ENCODE data around the gene USP9Y. TPM values are rescaled to one million over a fixed set of nuclear protein-coding genes. Genes with fewer than 3 reads are reported as not detected.

USP9Y gene
- total and polyA plus RNA-seq, 2 donors (not counting 3 experiments of a cell fraction or from before 2014, with no cell fraction given), result 13.6 to 17.4 TPM

DNA sequence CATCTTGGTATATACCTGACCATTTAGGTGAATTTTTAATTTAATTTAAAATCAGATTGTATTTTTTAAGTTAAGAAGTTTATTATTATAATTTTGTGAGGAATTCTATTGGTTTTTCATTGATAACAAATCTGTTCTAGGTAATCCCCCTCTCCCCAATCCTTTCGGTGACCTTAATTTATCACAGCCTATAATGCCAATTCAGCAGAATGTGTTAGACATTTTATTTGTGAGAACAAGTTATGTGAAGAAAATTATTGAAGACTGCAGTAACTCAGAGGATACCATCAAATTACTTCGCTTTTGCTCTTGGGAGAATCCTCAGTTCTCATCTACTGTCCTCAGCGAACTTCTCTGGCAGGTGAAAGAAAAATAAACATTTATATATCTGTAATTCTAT is 145.8 kb downstream of the USP9Y start:
- no peak overlapping the region for H3K4me3 ChIP-seq (replicated peaks in 1 of 3; ENCODE audit: insufficient read depth in 1 of 3, low read depth in 1 of 3, low read length in 3 of 3)
- no peak overlapping the region for H3K27ac ChIP-seq (ENCODE audit: insufficient read depth, low read depth, low read length)
- no peaks in the 10 kb centered on the region for H4K20me1 ChIP-seq (replicated peaks; ENCODE audit: control insufficient read depth, extremely low read depth, insufficient read depth, low read length)
- TF ChIP-seq, protein P1, sequence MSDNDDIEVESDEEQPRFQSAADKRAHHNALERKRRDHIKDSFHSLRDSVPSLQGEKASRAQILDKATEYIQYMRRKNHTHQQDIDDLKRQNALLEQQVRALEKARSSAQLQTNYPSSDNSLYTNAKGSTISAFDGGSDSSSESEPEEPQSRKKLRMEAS (IDR thresholded peaks at IDR 0.05; ENCODE audit: insufficient read depth, insufficient read length), result no peak
- TF ChIP-seq FOS (IDR thresholded peaks at IDR 0.05; ENCODE audit: borderline replicate concordance, insufficient read depth, low read length) (no peak), MYC (IDR thresholded peaks at IDR 0.05; ENCODE audit: low read depth, low read length) (no peak), GATA2 (IDR thresholded peaks at IDR 0.05; ENCODE audit: insufficient read depth, insufficient read length, low read depth, low read length) (no peak), EZH2 (IDR thresholded peaks at IDR 0.05; ENCODE audit: borderline replicate concordance, low read depth, low read length, severe bottlenecking) (no peak), POLR2AphosphoS5 (IDR thresholded peaks at IDR 0.05; ENCODE audit: insufficient read depth, low read depth, low read length) (no peak), POLR2A (IDR thresholded peaks at IDR 0.05; ENCODE audit: low read depth, low read length) (no peak), JUN (IDR thresholded peaks at IDR 0.05; ENCODE audit: borderline replicate concordance, insufficient read depth, insufficient read length, low read depth) (no peak)
- TF ChIP-seq, protein P2, sequence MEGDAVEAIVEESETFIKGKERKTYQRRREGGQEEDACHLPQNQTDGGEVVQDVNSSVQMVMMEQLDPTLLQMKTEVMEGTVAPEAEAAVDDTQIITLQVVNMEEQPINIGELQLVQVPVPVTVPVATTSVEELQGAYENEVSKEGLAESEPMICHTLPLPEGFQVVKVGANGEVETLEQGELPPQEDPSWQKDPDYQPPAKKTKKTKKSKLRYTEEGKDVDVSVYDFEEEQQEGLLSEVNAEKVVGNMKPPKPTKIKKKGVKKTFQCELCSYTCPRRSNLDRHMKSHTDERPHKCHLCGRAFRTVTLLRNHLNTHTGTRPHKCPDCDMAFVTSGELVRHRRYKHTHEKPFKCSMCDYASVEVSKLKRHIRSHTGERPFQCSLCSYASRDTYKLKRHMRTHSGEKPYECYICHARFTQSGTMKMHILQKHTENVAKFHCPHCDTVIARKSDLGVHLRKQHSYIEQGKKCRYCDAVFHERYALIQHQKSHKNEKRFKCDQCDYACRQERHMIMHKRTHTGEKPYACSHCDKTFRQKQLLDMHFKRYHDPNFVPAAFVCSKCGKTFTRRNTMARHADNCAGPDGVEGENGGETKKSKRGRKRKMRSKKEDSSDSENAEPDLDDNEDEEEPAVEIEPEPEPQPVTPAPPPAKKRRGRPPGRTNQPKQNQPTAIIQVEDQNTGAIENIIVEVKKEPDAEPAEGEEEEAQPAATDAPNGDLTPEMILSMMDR (IDR thresholded peaks at IDR 0.05; ENCODE audit: extremely low read depth in 1 of 2, insufficient read depth in 1 of 2, low read depth in 1 of 2, low read length in 2 of 2), result no peak
- intact Hi-C loops (cut with micrococcal nuclease) (no loop called here), dilution Hi-C loops (cut with MboI; ENCODE audit: extremely low pct_ligation_motif_present, low sequenced_read_pairs) (no loop called here)
- DNase-seq (ENCODE audit: low read depth, low spot score) (no peak), FAIRE-seq (no peak)
- H3K9me1 ChIP-seq (replicated peaks; ENCODE audit: control insufficient read depth, extremely low read depth, insufficient read depth, low read length), result no peaks in the 10 kb centered on the region
- H3K9ac ChIP-seq (replicated peaks; ENCODE audit: extremely low read depth, insufficient read depth, low read length), result no peak overlapping the region
- H3K27me3 ChIP-seq (ENCODE audit: control insufficient read depth in 2 of 2, insufficient read depth in 2 of 2, low read length in 2 of 2), result no peaks in the 10 kb centered on the region
- H3K36me3 ChIP-seq (ENCODE audit: control insufficient read depth in 2 of 2, extremely low read depth in 1 of 2, insufficient read depth in 2 of 2, low read length in 2 of 2), result peaks cover 0 to 2% of the 10 kb centered on the region in 2 experiments
- no TSS peak for BruUV-seq (replicated peaks)
- POLR2A ChIA-PET, result no interaction called here
- H3K4me1 ChIP-seq (ENCODE audit: control insufficient read depth, extremely low read depth, insufficient read depth, low read length), result no peaks in the 10 kb centered on the region
- no peaks in the 10 kb centered on the region for H3K79me2 ChIP-seq (ENCODE audit: control insufficient read depth, insufficient read depth, low read length)
- no peak overlapping the region for H2AFZ ChIP-seq (ENCODE audit: low read depth, low read length)
- H3K4me2 ChIP-seq (ENCODE audit: insufficient read depth, low read length), result no peak overlapping the region
- CTCF ChIA-PET, result no interaction called here
- H3K9me3 ChIP-seq (replicated peaks; ENCODE audit: control insufficient read depth, insufficient read depth, low read length), result no peaks in the 10 kb centered on the region
